ENCODE data around the gene NCLN. TPM values are rescaled to one million over a fixed set of nuclear protein-coding genes. Genes with fewer than 3 reads are reported as not detected.
"Not testable (repeated sequence)": the region's sequence is repeated elsewhere in the genome, so short reads cannot be mapped to it uniquely, and the experiment has no call there.

NCLN gene
- total RNA-seq, 4 donors from 2014 or later: 18.2 to 54.4 (median 43.1) TPM

DNA sequence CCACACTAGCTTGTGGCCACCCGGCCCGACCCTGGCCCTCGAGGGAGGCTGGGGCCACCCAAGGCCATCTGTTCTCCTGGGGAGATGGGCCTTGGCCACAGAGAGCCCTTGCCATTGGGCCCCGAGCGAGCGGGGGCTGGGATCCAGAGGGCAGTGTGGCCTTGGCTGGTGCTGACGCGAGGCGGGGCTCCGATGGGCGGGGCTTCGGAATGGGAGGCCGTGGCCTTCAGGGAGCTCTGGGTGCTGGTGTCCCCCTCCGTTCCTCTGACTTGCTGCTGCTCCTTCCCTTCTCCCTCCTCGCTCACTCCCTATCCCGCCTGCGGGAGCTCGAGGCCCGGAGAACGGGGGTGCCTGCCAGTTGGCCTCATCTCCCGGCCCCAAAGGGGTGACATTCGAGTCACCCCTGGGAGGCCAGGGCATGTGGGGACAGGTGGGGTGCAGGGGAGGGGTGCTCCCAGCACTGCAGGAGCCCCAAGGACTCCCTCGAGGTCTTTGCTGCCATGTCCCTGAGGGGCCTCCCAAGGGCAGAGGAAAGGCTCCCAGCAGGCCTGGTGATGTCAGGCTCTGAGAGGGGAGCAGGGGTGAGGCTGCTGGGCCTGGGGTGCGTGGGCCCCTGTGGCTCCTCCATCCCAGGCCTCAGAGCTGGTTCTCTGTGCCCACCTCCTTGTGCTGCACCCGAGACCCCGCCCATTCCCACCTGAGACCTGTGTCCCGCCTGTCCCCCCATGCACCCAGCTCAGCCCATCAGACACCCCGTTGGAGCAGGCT is 4.2 kb downstream of the NCLN start:
- Histone ChIP-seq H3K4me1 (peaks cover 4 to 16% of the 10 kb centered on the region in 2 donors), H3K4me3 (no peak overlapping the region), H3K36me3 (no peaks in the 10 kb centered on the region), H3K27me3 (no peaks in the 10 kb centered on the region), H3K9me3 (no peaks in the 10 kb centered on the region), H3K27ac (no peak overlapping the region)
- TF ChIP-seq POLR2A (IDR thresholded peaks at IDR 0.05): no peak
- TF ChIP-seq, protein P1, sequence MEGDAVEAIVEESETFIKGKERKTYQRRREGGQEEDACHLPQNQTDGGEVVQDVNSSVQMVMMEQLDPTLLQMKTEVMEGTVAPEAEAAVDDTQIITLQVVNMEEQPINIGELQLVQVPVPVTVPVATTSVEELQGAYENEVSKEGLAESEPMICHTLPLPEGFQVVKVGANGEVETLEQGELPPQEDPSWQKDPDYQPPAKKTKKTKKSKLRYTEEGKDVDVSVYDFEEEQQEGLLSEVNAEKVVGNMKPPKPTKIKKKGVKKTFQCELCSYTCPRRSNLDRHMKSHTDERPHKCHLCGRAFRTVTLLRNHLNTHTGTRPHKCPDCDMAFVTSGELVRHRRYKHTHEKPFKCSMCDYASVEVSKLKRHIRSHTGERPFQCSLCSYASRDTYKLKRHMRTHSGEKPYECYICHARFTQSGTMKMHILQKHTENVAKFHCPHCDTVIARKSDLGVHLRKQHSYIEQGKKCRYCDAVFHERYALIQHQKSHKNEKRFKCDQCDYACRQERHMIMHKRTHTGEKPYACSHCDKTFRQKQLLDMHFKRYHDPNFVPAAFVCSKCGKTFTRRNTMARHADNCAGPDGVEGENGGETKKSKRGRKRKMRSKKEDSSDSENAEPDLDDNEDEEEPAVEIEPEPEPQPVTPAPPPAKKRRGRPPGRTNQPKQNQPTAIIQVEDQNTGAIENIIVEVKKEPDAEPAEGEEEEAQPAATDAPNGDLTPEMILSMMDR (IDR thresholded peaks at IDR 0.05 in 4 of 5, conservative IDR thresholded peaks at IDR 0.05 in 1 of 5): no peak
- intact Hi-C loops (cut with DNase I; ENCODE audit: low total_unique reads) (loop anchor here (10.0 kb wide), 1 partner anchor 875 kb away; the partner anchor contains the start of gene ZBTB7A), in situ Hi-C loops (cut with MboI; ENCODE audit: low sequenced_read_pairs in 4 of 4) (no loop called here)
- no peak for ATAC-seq
- DNase-seq: no peak

DNA sequence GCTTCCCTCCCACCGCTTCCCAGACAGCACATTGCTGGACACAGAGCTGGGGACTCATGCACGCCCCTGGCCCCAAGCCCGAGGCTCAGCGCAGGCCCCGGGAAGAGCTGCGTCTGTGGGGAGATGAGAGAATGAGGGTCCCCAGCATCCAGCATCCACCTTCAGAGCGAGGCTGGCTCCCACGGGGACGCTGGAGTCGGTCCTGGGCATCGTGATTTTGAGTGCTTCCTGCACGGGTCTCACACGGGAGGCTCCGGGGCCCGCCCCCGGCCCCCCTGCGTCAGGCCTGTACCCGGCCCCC is 4.7 kb downstream of the NCLN start:
- no peaks in the 10 kb centered on the region for H3K9me3 ChIP-seq
- in situ Hi-C loops (cut with MboI; ENCODE audit: low sequenced_read_pairs in 4 of 4): no loop called here
- peaks cover 4 to 16% of the 10 kb centered on the region in 2 donors for H3K4me1 ChIP-seq
- H3K27ac ChIP-seq: no peak overlapping the region
- no peak for DNase-seq
- H3K4me3 ChIP-seq: no peak overlapping the region
- TF ChIP-seq, protein P1 (IDR thresholded peaks at IDR 0.05 in 4 of 5, conservative IDR thresholded peaks at IDR 0.05 in 1 of 5): no peak
- no peak for TF ChIP-seq POLR2A (IDR thresholded peaks at IDR 0.05)
- H3K27me3 ChIP-seq: no peaks in the 10 kb centered on the region
- H3K36me3 ChIP-seq: no peaks in the 10 kb centered on the region
- ATAC-seq: no peak
- intact Hi-C loops (cut with DNase I; ENCODE audit: low total_unique reads): no loop called here

DNA sequence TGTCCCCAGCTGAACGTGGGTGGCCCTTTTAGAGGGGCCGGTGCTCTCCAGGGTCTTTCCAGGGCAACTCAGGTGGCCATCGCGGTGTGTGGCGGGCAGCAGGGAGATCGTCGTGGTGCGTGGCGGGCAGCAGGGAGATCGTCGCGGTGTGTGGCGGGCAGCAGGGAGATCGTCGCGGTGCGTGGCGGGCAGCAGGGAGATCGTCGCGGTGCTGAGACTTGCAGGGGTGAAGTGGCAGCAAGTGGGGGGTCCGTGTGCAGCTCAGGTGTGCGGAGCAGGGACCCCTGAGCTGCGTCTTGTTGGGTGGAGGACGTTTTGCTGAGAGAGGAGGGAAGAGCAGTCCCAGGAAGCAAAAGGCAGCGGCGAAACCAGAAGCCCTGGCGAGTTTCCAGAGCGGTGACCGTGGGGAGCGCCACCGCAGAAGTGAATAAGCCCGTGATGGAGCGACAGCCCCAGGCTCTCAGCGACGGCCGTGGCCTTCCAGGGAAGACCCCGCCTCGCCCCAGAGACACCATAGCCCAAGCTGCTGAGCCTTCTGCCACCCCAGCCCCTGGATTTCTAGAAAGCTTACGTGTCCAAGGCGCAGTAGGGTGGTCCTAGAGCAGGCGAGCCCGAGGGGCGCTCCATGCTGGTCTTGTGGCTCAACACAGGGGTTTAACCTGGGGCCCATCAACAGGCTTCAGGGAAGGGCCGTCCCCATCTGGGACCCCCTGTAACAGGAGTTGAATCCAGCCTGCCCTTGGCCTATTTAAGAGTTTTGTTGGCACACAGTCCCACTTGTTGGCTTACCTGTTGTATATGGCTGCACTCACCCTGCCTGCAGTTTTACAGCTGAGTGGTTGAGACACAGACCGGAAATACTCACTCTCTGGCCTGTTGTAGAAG is 5.4 kb downstream of the NCLN start:
- Histone ChIP-seq H3K4me1 (peaks cover 4 to 16% of the 10 kb centered on the region in 2 donors), H3K27me3 (no peaks in the 10 kb centered on the region), H3K27ac (no peak overlapping the region), H3K4me3 (no peak overlapping the region), H3K36me3 (no peaks in the 10 kb centered on the region), H3K9me3 (no peaks in the 10 kb centered on the region)
- in situ Hi-C loops (cut with MboI; ENCODE audit: low sequenced_read_pairs in 4 of 4): no loop called here
- intact Hi-C loops (cut with DNase I; ENCODE audit: low total_unique reads): no loop called here
- TF ChIP-seq, protein P1 (IDR thresholded peaks at IDR 0.05 in 4 of 5, conservative IDR thresholded peaks at IDR 0.05 in 1 of 5): no peak
- TF ChIP-seq POLR2A (IDR thresholded peaks at IDR 0.05): no peak
- DNase-seq (no peak), ATAC-seq (no peak)

DNA sequence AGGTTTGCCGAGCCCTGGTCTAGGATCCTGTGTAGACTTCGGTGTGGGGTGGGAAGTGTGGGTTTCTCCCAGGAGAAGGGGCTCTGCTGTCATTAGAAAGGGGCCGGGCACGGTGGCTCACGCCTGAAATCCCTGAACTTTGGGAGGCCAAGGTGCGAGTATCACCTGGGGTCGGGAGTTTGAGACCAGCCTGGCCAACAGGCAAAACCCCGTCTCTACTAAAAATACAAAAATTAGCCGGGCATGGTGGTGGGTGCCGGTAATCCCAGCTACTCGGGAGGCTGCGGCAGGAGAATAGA is 6.0 kb downstream of the NCLN start:
- ATAC-seq; H3K9me3 ChIP-seq; DNase-seq; H3K27me3 ChIP-seq; H3K36me3 ChIP-seq; in situ Hi-C loops (cut with MboI; ENCODE audit: low sequenced_read_pairs in 4 of 4); H3K27ac ChIP-seq; intact Hi-C loops (cut with DNase I; ENCODE audit: low total_unique reads); H3K4me3 ChIP-seq: not testable (repeated sequence)
- H3K4me1 ChIP-seq: peaks cover 4 to 11% of the 10 kb centered on the region in 2 donors

DNA sequence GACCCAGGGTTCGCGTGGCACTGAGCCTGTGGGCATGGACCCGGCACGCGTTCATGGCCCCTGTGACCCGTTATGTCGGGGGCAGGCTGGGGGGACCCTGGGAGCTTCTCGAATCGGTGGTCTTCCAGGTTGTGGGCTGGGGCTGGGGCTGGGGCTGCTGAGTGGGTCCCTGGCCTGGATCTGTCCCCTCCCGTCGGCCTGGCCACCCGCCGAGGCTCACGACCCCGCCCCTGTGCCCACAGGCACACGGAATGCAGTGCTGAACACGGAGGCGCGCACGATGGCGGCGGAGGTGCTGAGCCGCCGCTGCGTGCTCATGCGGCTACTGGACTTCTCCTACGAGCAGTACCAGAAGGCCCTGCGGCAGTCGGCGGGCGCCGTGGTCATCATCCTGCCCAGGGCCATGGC is 6.5 kb downstream of the NCLN start:
- TF ChIP-seq, protein P1 (IDR thresholded peaks at IDR 0.05 in 4 of 5, conservative IDR thresholded peaks at IDR 0.05 in 1 of 5): no peak
- no peak for TF ChIP-seq POLR2A (IDR thresholded peaks at IDR 0.05)
- no peak overlapping the region for H3K27ac ChIP-seq
- DNase-seq: no peak
- in situ Hi-C loops (cut with MboI; ENCODE audit: low sequenced_read_pairs in 4 of 4): no loop called here
- intact Hi-C loops (cut with DNase I; ENCODE audit: low total_unique reads): no loop called here
- no peaks in the 10 kb centered on the region for H3K36me3 ChIP-seq
- H3K4me3 ChIP-seq: no peak overlapping the region
- no peaks in the 10 kb centered on the region for H3K9me3 ChIP-seq
- H3K4me1 ChIP-seq: peaks cover 0 to 6% of the 10 kb centered on the region in 2 donors
- ATAC-seq: no peak
- no peaks in the 10 kb centered on the region for H3K27me3 ChIP-seq
